HepG2 (cell line): ENCODE data around the gene UCKL1. TPM values are rescaled to one million over a fixed set of nuclear protein-coding genes. Genes with fewer than 3 reads are reported as not detected.
A peak's percentile ranks its signal among the peaks of the same experiment; 100 is the strongest.

Source experiments
- AHR ChIP-seq: IDR thresholded peaks from 2 replicates; pipeline ENCODE4 v1.6.1; 2018; ENCODE audit warnings: missing genetic modification reagents, missing compliant biosample characterization
- CEBPB ChIP-seq: IDR thresholded peaks from 2 replicates; pipeline ENCODE4 v1.6.1; 2011; ENCODE audit warnings: low read depth, low read length, improper control_type of control experiment, borderline replicate concordance
- ETS1 ChIP-seq: sonication (generic); formaldehyde crosslinking; IDR thresholded peaks from 2 replicates; pipeline ENCODE4 v1.4.0; 2020; ENCODE audit warnings: missing genetic modification reagents
- FUBP1 ChIP-seq: sonication (generic); formaldehyde crosslinking; IDR thresholded peaks from 2 replicates; pipeline ENCODE4 v1.5.1; 2020; ENCODE audit warnings: missing genetic modification reagents, mild to moderate bottlenecking, borderline replicate concordance
- HNF1B ChIP-seq: sonication (generic); formaldehyde crosslinking; IDR thresholded peaks from 2 replicates; pipeline ENCODE4 v1.5.1; 2020; ENCODE audit warnings: mild to moderate bottlenecking, moderate library complexity, missing genetic modification reagents
- KIAA2018 ChIP-seq: sonication (generic); formaldehyde crosslinking; IDR thresholded peaks from 2 replicates; pipeline ENCODE4 v1.5.0; 2020; ENCODE audit warnings: mild to moderate bottlenecking, missing genetic modification reagents, borderline replicate concordance
- ZBTB7A ChIP-seq: sonication (generic); formaldehyde crosslinking; IDR thresholded peaks from 2 replicates; pipeline ENCODE4 v1.8.0; 2022; ENCODE audit warnings: mild to moderate bottlenecking, missing genetic modification reagents
- ZEB1 ChIP-seq: IDR thresholded peaks from 2 replicates; pipeline ENCODE4 v1.6.1; 2012; ENCODE audit warnings: mild to moderate bottlenecking, low read depth, inconsistent platforms; ENCODE audit not compliant: insufficient replicate concordance
- ZNF3 ChIP-seq: IDR thresholded peaks from 2 replicates; pipeline ENCODE4 v1.7.0; 2017; ENCODE audit warnings: inconsistent platforms
- ZNF350 ChIP-seq: sonication (generic); formaldehyde crosslinking; IDR thresholded peaks from 2 replicates; pipeline ENCODE4 v1.4.0; 2020; ENCODE audit warnings: mild to moderate bottlenecking, low read depth, missing genetic modification reagents, borderline replicate concordance
- ZNF616 ChIP-seq: sonication (generic); formaldehyde crosslinking; IDR thresholded peaks from 2 replicates; pipeline ENCODE4 v1.5.0; 2020; ENCODE audit warnings: low read depth, mild to moderate bottlenecking, missing genetic modification reagents
- ZNF644 ChIP-seq: IDR thresholded peaks from 2 replicates; pipeline ENCODE4 v1.6.1; 2016; ENCODE audit warnings: low read depth
- ZNF7 ChIP-seq: IDR thresholded peaks from 2 replicates; pipeline ENCODE4 v1.6.1; 2016; ENCODE audit warnings: missing biosample characterization, missing genetic modification reagents
- polyA plus RNA-seq, 8 experiments: library from polyadenylated mRNA; depleted of rRNA in 3 of 8; stranded (reverse) in 7 of 8; unstranded in 1 of 8; fragments of >200 nt; fragmentation: Illumina TruSeq in 4 of 8; extraction: Trizol in 4 of 8; gene quantifications; 2 replicates each; pipeline versions ENCODE4 v1.2.1 to v1.2.3, GENCODE V29; 2011 to 2016; ENCODE audit warnings: low read depth in 4 of 8, missing spikeins in 1 of 8, mixed read lengths in 1 of 8; ENCODE audit not compliant: insufficient read depth in 1 of 8
- total RNA-seq, 5 experiments: library from RNA; depleted of rRNA; stranded (reverse); fragments of >200 nt; fragmentation: Illumina TruSeq; extraction: Trizol; gene quantifications; 2 replicates each; pipeline ENCODE4 v1.2.3, GENCODE V29; 2016; ENCODE audit warnings: low read depth in 1 of 5

Gene UCKL1
- total and polyA plus RNA-seq, 2 of the 13 experiments (the other 11 are each of a cell fraction or from before 2014, with no cell fraction given), result 50.2 to 126 TPM

GRCh38 chr20:63955827-63956663, at the start of gene UCKL1 (continued):
- TF ChIP-seq HNF1B (CRISPR knock-in tag) (peak; percentile 85), FUBP1 (CRISPR knock-in tag) (0 out of 2 replicates have a peak, but pooled peaks have one; percentile 55), ZBTB7A (CRISPR knock-in tag) (peak; percentile 99), ZEB1 (no peak), ZNF616 (CRISPR knock-in tag) (peak; percentile 97), ETS1 (peak; percentile 98), CEBPB (no peak), ZNF3 (CRISPR knock-in tag) (peak; percentile 53; the same call in 1 of the 2 replicates), ZNF7 (CRISPR knock-in tag) (peak; percentile 49; the same call in 1 of the 2 replicates), ZNF350 (peak; percentile 93), ZNF644 (CRISPR knock-in tag) (0 out of 2 replicates have a peak, but pooled peaks have one; percentile 21), KIAA2018 (CRISPR knock-in tag) (peak; percentile 97), AHR (peak; percentile 97)
